HepG2 (cell line): ENCODE measurements around the gene SSNA1. TPM values are rescaled to one million over a fixed set of nuclear protein-coding genes. Genes with fewer than 3 reads are reported as not detected.

Experiments
- MXD4 ChIP-seq: IDR thresholded peaks from 2 replicates; pipeline ENCODE4 v1.6.1; 2016; ENCODE audit warnings: mild to moderate bottlenecking, missing biosample characterization, missing genetic modification reagents
- ZNF407 ChIP-seq: sonication (generic); formaldehyde crosslinking; IDR thresholded peaks from one replicate; pipeline ENCODE4 v1.5.1; 2020; ENCODE audit warnings: mild to moderate bottlenecking, missing genetic modification reagents; ENCODE audit errors: not compliant biosample characterization
- ZNF724P ChIP-seq: sonication (generic); formaldehyde crosslinking; IDR thresholded peaks from 2 replicates; pipeline ENCODE4 v1.8.0; 2022; ENCODE audit warnings: missing genetic modification reagents, borderline replicate concordance
- polyA plus RNA-seq, 8 experiments: library from polyadenylated mRNA; depleted of rRNA in 3 of 8; stranded (reverse) in 7 of 8; unstranded in 1 of 8; fragments of >200 nt; fragmentation: Illumina TruSeq in 4 of 8; extraction: Trizol in 4 of 8; gene quantifications; 2 replicates each; pipeline versions ENCODE4 v1.2.1 to v1.2.3, GENCODE V29; 2011 to 2016; ENCODE audit warnings: low read depth in 4 of 8, missing spikeins in 1 of 8, mixed read lengths in 1 of 8; ENCODE audit not compliant: insufficient read depth in 1 of 8
- total RNA-seq, 5 experiments: library from RNA; depleted of rRNA; stranded (reverse); fragments of >200 nt; fragmentation: Illumina TruSeq; extraction: Trizol; gene quantifications; 2 replicates each; pipeline ENCODE4 v1.2.3, GENCODE V29; 2016; ENCODE audit warnings: low read depth in 1 of 5

Gene SSNA1
- total and polyA plus RNA-seq, 2 of the 13 experiments (the other 11 are each of a cell fraction or from before 2014, with no cell fraction given): 35.9 to 49.4 TPM

GRCh38 chr9:137139468-137140150 is 48.9 kb upstream of the SSNA1 start (continued):
- TF ChIP-seq ZNF407 (CRISPR knock-in tag) (no peak), MXD4 (CRISPR knock-in tag) (no peak), ZNF724P (CRISPR knock-in tag) (no peak)
- TF ChIP-seq, all 625 proteins: peak for 0
